CD4-positive, alpha-beta T cell treated with Interleukin-17A for 1 hour (primary cell): ENCODE data around the gene BPIFA1.

Source experiments
- DNase-seq: peaks from one replicate; pipeline ENCODE4 v3.0.0-alpha.2; 2020

Gene BPIFA1

GRCh38 chr20:33279261-33279910, 43.6 kb downstream of the BPIFA1 start:
- no peak for DNase-seq

GRCh38 chr20:33280000-33280680, 44.3 kb downstream of the BPIFA1 start:
- no peak for DNase-seq

GRCh38 chr20:33280775-33281174, 45.0 kb downstream of the BPIFA1 start:
- no peak for DNase-seq

- DNase-seq: no peak
These were observed 45.9 kb downstream of the BPIFA1 start for GRCh38 chr20:33281550-33282146.

GRCh38 chr20:33282196-33282934, 46.6 kb downstream of the BPIFA1 start:
- no peak for DNase-seq

- DNase-seq: no peak
These were observed 47.3 kb downstream of the BPIFA1 start, which contains the start of gene BPIFB1 for GRCh38 chr20:33282991-33283555. BPIFB1 (plus strand) TSS chr20:33283214; CDS start chr20:33286074, 2,860 bp downstream.

- DNase-seq: no peak
These were observed 48.5 kb downstream of the BPIFA1 start for GRCh38 chr20:33284284-33284683.

- no peak for DNase-seq
These were observed 49.1 kb downstream of the BPIFA1 start for GRCh38 chr20:33284937-33285336.

GRCh38 chr20:33285861-33286495, 50.2 kb downstream of the BPIFA1 start:
- no peak for DNase-seq

- no peak for DNase-seq
These were observed 52.1 kb downstream of the BPIFA1 start for GRCh38 chr20:33287884-33288283.

GRCh38 chr20:33290852-33291251, 55.1 kb downstream of the BPIFA1 start:
- no peak for DNase-seq

GRCh38 chr20:33291416-33291815, 55.6 kb downstream of the BPIFA1 start:
- no peak for DNase-seq

- peak; percentile 65 for DNase-seq
These were observed 56.1 kb downstream of the BPIFA1 start for GRCh38 chr20:33291830-33292355.
